ENCODE measurements around the gene PCDHGA10.
"Not testable (repeated sequence)": the region's sequence is repeated elsewhere in the genome, so short reads cannot be mapped to it uniquely, and the experiment has no call there.

Gene PCDHGA10

GRCh38 chr5:141422742-141423291, 10.0 kb downstream of the PCDHGA10 start:
- DNase-seq = no peak

DNA sequence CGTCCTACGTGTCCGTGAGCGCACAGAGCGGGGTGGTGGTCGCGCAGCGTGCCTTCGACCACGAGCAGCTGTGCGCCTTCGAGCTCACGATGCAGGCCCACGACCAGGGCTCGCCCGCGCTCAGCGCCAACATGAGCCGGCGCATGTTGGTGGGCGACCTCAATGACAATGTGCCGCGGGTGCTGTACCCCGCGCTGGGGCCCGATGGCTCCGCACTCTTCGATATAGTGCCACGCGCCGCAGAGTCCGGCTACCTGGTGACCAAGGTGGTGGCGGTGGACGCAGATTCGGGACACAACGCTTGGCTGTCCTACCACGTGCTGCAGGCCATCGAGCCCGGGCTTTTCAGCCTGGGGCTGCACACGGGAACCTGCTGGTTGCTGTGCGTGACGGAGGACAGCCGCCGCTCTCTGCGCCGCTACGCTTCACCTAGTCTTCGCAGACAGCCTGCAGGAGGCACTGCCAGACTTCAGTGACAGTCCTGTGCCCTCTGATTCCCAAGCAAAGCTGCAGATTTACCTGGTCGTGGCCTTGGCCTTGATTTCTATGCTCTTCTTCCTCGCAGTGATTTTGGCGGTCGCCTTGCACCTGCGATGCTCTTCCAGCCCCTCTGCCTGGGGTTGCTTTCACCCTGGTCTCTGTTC, 15.1 kb downstream of the PCDHGA10 start:
- DNase-seq = no peak

GRCh38 chr5:141430332-141431113, 17.7 kb downstream of the PCDHGA10 start, which contains the start of gene PCDHGA12:
Gene PCDHGA12, plus strand, starts transcription at chr5:141430507. Its CDS starts 253 bp downstream, at chr5:141430760.
- DNase-seq = no peak

- DNase-seq = no peak
Measured at GRCh38 chr5:141431286-141431685, 18.5 kb downstream of the PCDHGA10 start.

DNA sequence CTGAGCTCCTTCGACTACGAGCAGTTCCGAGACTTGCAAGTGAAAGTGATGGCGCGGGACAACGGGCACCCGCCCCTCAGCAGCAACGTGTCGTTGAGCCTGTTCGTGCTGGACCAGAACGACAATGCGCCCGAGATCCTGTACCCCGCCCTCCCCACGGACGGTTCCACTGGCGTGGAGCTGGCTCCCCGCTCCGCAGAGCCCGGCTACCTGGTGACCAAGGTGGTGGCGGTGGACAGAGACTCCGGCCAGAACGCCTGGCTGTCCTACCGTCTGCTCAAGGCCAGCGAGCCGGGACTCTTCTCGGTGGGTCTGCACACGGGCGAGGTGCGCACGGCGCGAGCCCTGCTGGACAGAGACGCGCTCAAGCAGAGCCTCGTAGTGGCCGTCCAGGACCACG, 19.5 kb downstream of the PCDHGA10 start:
- not testable (repeated sequence) for DNase-seq

DNA sequence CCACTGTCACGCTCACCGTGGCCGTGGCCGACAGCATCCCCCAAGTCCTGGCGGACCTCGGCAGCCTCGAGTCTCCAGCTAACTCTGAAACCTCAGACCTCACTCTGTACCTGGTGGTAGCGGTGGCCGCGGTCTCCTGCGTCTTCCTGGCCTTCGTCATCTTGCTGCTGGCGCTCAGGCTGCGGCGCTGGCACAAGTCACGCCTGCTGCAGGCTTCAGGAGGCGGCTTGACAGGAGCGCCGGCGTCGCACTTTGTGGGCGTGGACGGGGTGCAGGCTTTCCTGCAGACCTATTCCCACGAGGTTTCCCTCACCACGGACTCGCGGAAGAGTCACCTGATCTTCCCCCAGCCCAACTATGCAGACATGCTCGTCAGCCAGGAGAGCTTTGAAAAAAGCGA, 19.9 kb downstream of the PCDHGA10 start:
- not testable (repeated sequence) for DNase-seq

DNA sequence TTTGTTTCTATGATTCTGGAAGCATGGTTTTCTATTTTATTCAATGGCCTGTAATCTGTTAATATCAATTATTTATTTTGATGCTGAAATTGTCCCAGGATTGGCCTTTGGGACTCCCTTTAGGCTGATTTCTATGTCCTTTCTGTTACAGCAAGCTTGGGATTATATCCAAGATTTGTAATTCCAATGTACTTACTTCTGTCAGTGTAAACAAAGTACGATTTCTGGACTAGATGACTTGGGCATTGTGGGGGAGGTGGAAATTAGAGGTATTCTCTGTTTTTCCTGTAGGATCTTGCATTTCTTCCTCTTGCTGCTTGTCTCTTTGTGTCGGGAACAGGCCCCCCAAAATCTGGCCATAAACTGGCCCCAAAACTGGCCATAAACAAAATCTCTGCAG, 21.2 kb downstream of the PCDHGA10 start:
- no peak for DNase-seq

- DNase-seq = no peak
Measured at GRCh38 chr5:141437221-141437620, 24.4 kb downstream of the PCDHGA10 start.

DNA sequence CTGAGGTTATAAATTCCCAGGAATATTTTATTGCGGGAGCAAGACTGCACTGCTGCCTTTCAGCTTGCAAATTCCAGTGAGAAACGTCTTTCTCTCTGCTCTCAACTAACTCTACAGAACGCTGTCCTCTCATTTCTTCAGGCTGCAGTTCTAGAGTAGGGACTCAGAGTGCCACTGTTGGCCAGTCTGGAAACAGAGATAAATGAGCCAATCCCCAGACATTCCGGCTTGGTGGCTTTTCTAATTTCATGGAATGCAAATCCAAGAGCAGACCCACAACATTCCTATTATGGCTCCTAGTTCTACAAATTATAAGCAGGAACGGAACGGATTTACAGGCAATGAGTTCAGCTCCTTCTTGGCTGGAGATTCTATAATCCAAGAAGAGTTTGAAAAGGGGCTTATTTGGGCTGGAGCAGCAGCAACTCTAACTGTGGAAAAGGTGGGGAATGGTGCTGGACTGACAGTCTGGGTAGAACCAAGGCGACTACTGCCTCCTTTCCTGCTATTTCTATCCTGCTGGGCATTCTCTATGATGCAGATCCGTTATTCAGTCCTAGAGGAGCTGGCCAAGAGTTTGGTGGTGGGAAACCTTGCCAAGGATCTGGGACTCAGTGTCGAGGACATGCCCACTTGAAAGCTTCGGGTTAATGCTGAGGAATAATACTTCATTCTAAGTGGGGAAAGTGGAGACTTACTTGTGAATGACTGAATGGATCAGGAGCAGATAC, 26.8 kb downstream of the PCDHGA10 start:
- no peak for DNase-seq

- no peak for DNase-seq
Measured at GRCh38 chr5:141440341-141440740, 27.6 kb downstream of the PCDHGA10 start.

DNA sequence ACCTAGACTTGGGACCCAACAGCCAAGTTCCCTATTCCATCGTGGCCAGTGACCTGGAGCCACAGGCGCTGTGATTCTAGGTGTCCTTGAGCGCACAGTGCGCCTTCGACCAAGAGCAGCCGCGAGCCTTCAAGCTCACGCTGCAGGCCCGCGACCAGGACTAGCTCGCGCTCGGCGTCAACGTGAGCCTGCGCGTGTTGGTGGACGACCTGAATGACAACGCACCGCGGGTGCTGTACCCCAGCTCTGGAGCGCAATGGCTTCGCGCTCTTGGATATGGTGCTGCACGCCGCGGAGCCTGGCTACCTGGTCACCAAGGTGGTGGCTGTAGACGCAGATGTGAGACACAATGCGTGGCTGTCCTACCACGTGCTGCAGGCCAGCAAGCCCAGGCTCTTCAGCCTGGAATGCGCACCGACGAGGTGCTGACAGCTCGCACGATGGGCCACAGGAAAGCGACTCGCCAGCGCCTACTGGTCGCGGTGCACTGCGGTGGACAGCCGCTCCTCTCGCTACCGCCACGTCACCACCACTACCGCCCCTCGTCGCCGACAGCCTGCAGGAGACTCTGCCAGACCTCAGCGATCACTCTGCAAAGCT, 28.9 kb downstream of the PCDHGA10 start:
- no peak for DNase-seq

DNA sequence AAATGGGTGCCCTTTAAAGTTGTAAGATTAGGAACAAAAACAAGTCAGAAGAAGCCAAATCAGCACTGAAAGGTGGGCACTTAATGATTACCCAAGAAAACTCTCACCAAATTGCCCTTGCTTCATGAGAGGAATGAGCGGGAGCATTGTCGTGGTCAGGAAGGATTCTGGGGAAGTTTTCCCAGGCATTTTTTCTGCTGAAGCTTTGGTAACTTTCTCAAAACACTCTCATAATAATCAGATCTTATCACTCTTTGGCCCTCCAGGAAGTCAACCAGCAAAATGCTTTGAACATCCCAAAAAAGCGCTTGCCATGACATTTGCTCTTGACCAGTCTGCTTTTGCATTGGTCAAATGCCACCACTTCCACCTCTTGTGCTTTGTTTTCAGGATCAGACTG, 52.6 kb downstream of the PCDHGA10 start:
- DNase-seq = no peak

All from NCI-H1417 (cell line).